AG04449 (cell line): ENCODE results near the gene PGM1.

Source experiments
- CTCF ChIA-PET: fragments of 350-600 bp; formaldehyde crosslinking; extraction: SDS; loops from one replicate; lab custom pipeline; 2021; ENCODE audit warnings: antibody characterized with exemption; lab: Yijun Ruan, JAX
- POLR2A ChIA-PET: fragments of 400-600, 350-600 bp; formaldehyde crosslinking; extraction: SDS; loops from one replicate; lab custom pipeline; 2020; ENCODE audit warnings: antibody characterized with exemption, inconsistent platforms; lab: Yijun Ruan, JAX
- DNase-seq: peaks from one replicate; pipeline ENCODE4 v3.0.0-alpha.2; 2010; ENCODE audit warnings: low read depth, low spot score
- H3K4me3 ChIP-seq: 2 replicates; pipeline ENCODE4 v1.5.1; 2011; ENCODE audit warnings: low read depth, mild to moderate bottlenecking, control low read depth, low read length
- CTCF ChIP-seq: IDR thresholded peaks from one replicate; pipeline ENCODE4 v1.5.1; 2011; ENCODE audit warnings: mild to moderate bottlenecking, moderate library complexity, low read length, control low read depth, inconsistent platforms; ENCODE audit not compliant: insufficient read depth; ENCODE audit errors: missing control alignments

The PGM1 gene

GRCh38 chr1:63603810-63604209 lies 10.6 kb downstream of the PGM1 start:
- DNase-seq, result no peak
- POLR2A ChIA-PET, result no interaction called here
- TF ChIP-seq CTCF, result no peak
- CTCF ChIA-PET, result no interaction called here
- no peak overlapping the region for H3K4me3 ChIP-seq

GRCh38 chr1:63607322-63607721 lies 14.1 kb downstream of the PGM1 start:
- H3K4me3 ChIP-seq, result no peak overlapping the region
- DNase-seq, result no peak
- ChIA-PET CTCF (interaction anchor here (1.1 to 2.6 kb wide), 4 partner anchors 10 to 639 kb away, joined by 3 to 9 read pairs (median 6); no protein-coding TSS in a partner anchor), POLR2A (no interaction called here)
- TF ChIP-seq CTCF, result no peak

GRCh38 chr1:63611231-63611630 lies 18.0 kb downstream of the PGM1 start:
- no peak overlapping the region for H3K4me3 ChIP-seq
- ChIA-PET CTCF (interaction anchor here (0.7 to 5.0 kb wide), 10 partner anchors 9 to 634 kb away, joined by 3 to 114 read pairs (median 4); no protein-coding TSS in a partner anchor), POLR2A (interaction anchor here (0.6 kb wide), 1 partner anchor 1173 kb away, joined by 3 read pairs; no protein-coding TSS in a partner anchor)
- DNase-seq, result no peak
- TF ChIP-seq CTCF, result no peak

GRCh38 chr1:63612564-63612963 lies 19.4 kb downstream of the PGM1 start:
- no peak overlapping the region for H3K4me3 ChIP-seq
- TF ChIP-seq CTCF, result no peak
- ChIA-PET CTCF (interaction anchor here (1.0 to 5.0 kb wide), 4 partner anchors 9 to 633 kb away, joined by 3 to 114 read pairs (median 10); no protein-coding TSS in a partner anchor), POLR2A (no interaction called here)
- no peak for DNase-seq

GRCh38 chr1:63612971-63613370 lies 19.8 kb downstream of the PGM1 start:
- POLR2A ChIA-PET, result no interaction called here
- CTCF ChIA-PET, result interaction anchor here (0.7 to 5.0 kb wide), 5 partner anchors 8 to 632 kb away, joined by 3 to 114 read pairs (median 7); no protein-coding TSS in a partner anchor
- DNase-seq, result no peak
- no peak overlapping the region for H3K4me3 ChIP-seq
- TF ChIP-seq CTCF, result no peak

- peak; percentile 40 for TF ChIP-seq CTCF
- no peak for DNase-seq
- POLR2A ChIA-PET, result no interaction called here
- no peak overlapping the region for H3K4me3 ChIP-seq
- CTCF ChIA-PET, result interaction anchor here (0.6 to 9.3 kb wide), 23 partner anchors 9 to 640 kb away, joined by 3 to 275 read pairs (median 4); partner anchors contain the start of gene ROR1
Observed at GRCh38 chr1:63615768-63616420, 22.7 kb downstream of the PGM1 start.
